ENCODE results near the gene MEX3A.
A peak's percentile ranks its signal among the peaks of the same experiment; 100 is the strongest.

Gene MEX3A

GRCh38 chr1:156090138-156090839 is 8.0 kb upstream of the MEX3A start:
- DNase-seq (ENCODE audit: extremely low read depth, low read depth): no peak
- H3K4me3 ChIP-seq (replicated peaks; ENCODE audit: low read depth, low read length): no peak overlapping the region
- no peak for TF ChIP-seq CTCF (IDR thresholded peaks at IDR 0.05; ENCODE audit: low read depth, low read length, missing control alignments)

GRCh38 chr1:156089704-156090103 is 7.4 kb upstream of the MEX3A start:
- H3K4me3 ChIP-seq (replicated peaks; ENCODE audit: low read depth, low read length): no peak overlapping the region
- no peak for DNase-seq (ENCODE audit: extremely low read depth, low read depth)
- no peak for TF ChIP-seq CTCF (IDR thresholded peaks at IDR 0.05; ENCODE audit: low read depth, low read length, missing control alignments)

- H3K4me3 ChIP-seq (replicated peaks; ENCODE audit: low read depth, low read length): no peak overlapping the region
- TF ChIP-seq CTCF (IDR thresholded peaks at IDR 0.05; ENCODE audit: low read depth, low read length, missing control alignments): no peak
- no peak for DNase-seq (ENCODE audit: extremely low read depth, low read depth)
Observed at GRCh38 chr1:156086256-156086662, 4.0 kb upstream of the MEX3A start.

GRCh38 chr1:156083800-156084790 is 1.8 kb upstream of the MEX3A start:
- no peak for DNase-seq (ENCODE audit: extremely low read depth, low read depth)
- H3K4me3 ChIP-seq (replicated peaks; ENCODE audit: low read depth, low read length): peak overlapping the region; percentile 97
- no peak for TF ChIP-seq CTCF (IDR thresholded peaks at IDR 0.05; ENCODE audit: low read depth, low read length, missing control alignments)

- DNase-seq (ENCODE audit: extremely low read depth, low read depth): no peak
Observed at GRCh38 chr1:156081917-156082308, 352 bp downstream of the MEX3A start.

More at GRCh38 chr1:156081917-156082308, 352 bp downstream of the MEX3A start:
- TF ChIP-seq CTCF (IDR thresholded peaks at IDR 0.05; ENCODE audit: low read depth, low read length, missing control alignments): no peak
- H3K4me3 ChIP-seq (replicated peaks; ENCODE audit: low read depth, low read length): peak overlapping the region; percentile 97
